ENCODE data around the gene LARP4B. TPM values are rescaled to one million over a fixed set of nuclear protein-coding genes. Genes with fewer than 3 reads are reported as not detected.

Gene LARP4B
- total and polyA plus RNA-seq, 2 donors (not counting 1 experiment from before 2014, with no cell fraction given) = 35.6 to 129 TPM

DNA sequence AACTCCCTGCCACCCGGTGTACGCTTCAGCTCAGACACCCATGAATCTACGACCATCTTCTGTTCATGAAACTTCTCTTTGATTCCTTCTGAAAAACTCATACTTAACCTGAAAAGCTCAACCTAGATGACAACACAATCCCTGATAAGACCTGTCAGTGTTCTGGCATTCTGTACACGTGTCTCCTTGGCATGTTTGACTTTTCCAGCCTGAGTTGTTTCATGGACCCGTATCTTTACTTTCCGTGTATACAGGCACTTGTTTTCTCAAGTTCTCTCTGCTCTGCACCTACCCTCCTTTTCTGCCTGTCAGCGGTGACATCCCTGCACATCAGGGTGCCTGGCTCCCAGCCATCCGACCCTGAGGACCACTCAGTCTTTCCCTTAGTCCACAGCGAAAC, 103.3 kb downstream of the LARP4B start:
- Histone ChIP-seq H3K9ac (ENCODE audit: low read length) (no peak overlapping the region), H3K79me2 (ENCODE audit: control insufficient read depth, insufficient read depth, low read length) (peaks cover 5% of the 10 kb centered on the region)
- POLR2A ChIA-PET = no interaction called here

GRCh38 chr10:824946-825345, 106.6 kb downstream of the LARP4B start:
- Histone ChIP-seq H3K9ac (ENCODE audit: low read length) (no peak overlapping the region), H3K4me2 (replicated peaks; ENCODE audit: low read depth, low read length, poor library complexity, severe bottlenecking) (no peak overlapping the region), H4K20me1 (ENCODE audit: control insufficient read depth, insufficient read depth, low read length, poor library complexity, severe bottlenecking) (peaks cover 16% of the 10 kb centered on the region), H3K27ac (ENCODE audit: low read length in 2 of 2) (no peak overlapping the region), H3K79me2 (ENCODE audit: control insufficient read depth, insufficient read depth, low read length) (peaks cover 9% of the 10 kb centered on the region), H2AFZ (ENCODE audit: insufficient read depth, low read depth, low read length, poor library complexity, severe bottlenecking) (no peak overlapping the region), H3K4me3 (ENCODE audit: control extremely low read depth in 1 of 5, extremely low read depth in 1 of 5, insufficient read depth in 1 of 5, low read depth in 2 of 5, low read length in 4 of 5) (no peak overlapping the region), H3K36me3 (replicated peaks in 1 of 2; ENCODE audit: control extremely low read depth in 1 of 2, control insufficient read depth in 1 of 2, extremely low read depth in 1 of 2, insufficient read depth in 2 of 2, low read length in 1 of 2) (peaks cover 17 to 82% of the 10 kb centered on the region in 2 experiments), H3K9me3 (ENCODE audit: control extremely low read depth in 1 of 3, control insufficient read depth in 2 of 3, insufficient read depth in 1 of 3, low read length in 2 of 3) (no peaks in the 10 kb centered on the region), H3K27me3 (replicated peaks in 1 of 4; ENCODE audit: control extremely low read depth in 1 of 4, control insufficient read depth in 3 of 4, insufficient read depth in 4 of 4, low read length in 3 of 4) (no peaks in the 10 kb centered on the region), H3K4me1 (ENCODE audit: control insufficient read depth in 2 of 2, insufficient read depth in 2 of 2, low read length in 2 of 2) (peaks cover 24 to 30% of the 10 kb centered on the region in 2 donors)
- intact Hi-C loops (cut with micrococcal nuclease) = no loop called here
- H3K27me3 Mint-ChIP-seq = no peaks in the 10 kb centered on the region
- no peak for ATAC-seq (ENCODE audit: low read depth)
- CTCF ChIA-PET = no interaction called here
- no CpG with 5 or more reads among the region's 7 CpGs for WGBS (ENCODE audit: insufficient coverage)
- no peaks in the 10 kb centered on the region for H3K9me3 Mint-ChIP-seq (ENCODE audit: insufficient read depth)
- H3K4me1 Mint-ChIP-seq = peaks cover 42% of the 10 kb centered on the region
- no peak for DNase-seq
- no peak overlapping the region for H3K4me3 Mint-ChIP-seq
- peak overlapping the region; percentile 2 for H3K27ac Mint-ChIP-seq
- POLR2A ChIA-PET = interaction anchor here (0.6 kb wide), 1 partner anchor 11 kb away, joined by 5 read pairs; no protein-coding TSS in a partner anchor
- TF ChIP-seq, protein P1, sequence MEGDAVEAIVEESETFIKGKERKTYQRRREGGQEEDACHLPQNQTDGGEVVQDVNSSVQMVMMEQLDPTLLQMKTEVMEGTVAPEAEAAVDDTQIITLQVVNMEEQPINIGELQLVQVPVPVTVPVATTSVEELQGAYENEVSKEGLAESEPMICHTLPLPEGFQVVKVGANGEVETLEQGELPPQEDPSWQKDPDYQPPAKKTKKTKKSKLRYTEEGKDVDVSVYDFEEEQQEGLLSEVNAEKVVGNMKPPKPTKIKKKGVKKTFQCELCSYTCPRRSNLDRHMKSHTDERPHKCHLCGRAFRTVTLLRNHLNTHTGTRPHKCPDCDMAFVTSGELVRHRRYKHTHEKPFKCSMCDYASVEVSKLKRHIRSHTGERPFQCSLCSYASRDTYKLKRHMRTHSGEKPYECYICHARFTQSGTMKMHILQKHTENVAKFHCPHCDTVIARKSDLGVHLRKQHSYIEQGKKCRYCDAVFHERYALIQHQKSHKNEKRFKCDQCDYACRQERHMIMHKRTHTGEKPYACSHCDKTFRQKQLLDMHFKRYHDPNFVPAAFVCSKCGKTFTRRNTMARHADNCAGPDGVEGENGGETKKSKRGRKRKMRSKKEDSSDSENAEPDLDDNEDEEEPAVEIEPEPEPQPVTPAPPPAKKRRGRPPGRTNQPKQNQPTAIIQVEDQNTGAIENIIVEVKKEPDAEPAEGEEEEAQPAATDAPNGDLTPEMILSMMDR (IDR thresholded peaks at IDR 0.05) = no peak
- TF ChIP-seq EZH2 (IDR thresholded peaks at IDR 0.05; ENCODE audit: borderline replicate concordance, insufficient read depth, low read depth, low read length, poor library complexity, severe bottlenecking) = no peak

More for the DNA sequence above, 103.3 kb downstream of the LARP4B start:
- H3K4me1 ChIP-seq (ENCODE audit: control insufficient read depth in 2 of 2, insufficient read depth in 2 of 2, low read length in 2 of 2) = peaks cover 7 to 10% of the 10 kb centered on the region in 2 donors
- DNase-seq (no peak), ATAC-seq (ENCODE audit: low read depth) (no peak)
- H3K27me3 ChIP-seq (replicated peaks in 1 of 4; ENCODE audit: control extremely low read depth in 1 of 4, control insufficient read depth in 3 of 4, insufficient read depth in 4 of 4, low read length in 3 of 4) = no peaks in the 10 kb centered on the region
- TF ChIP-seq EZH2 (IDR thresholded peaks at IDR 0.05; ENCODE audit: borderline replicate concordance, insufficient read depth, low read depth, low read length, poor library complexity, severe bottlenecking) = no peak
- TF ChIP-seq, protein P1 (IDR thresholded peaks at IDR 0.05) = no peak
- intact Hi-C loops (cut with micrococcal nuclease) = no loop called here
- H3K4me2 ChIP-seq (replicated peaks; ENCODE audit: low read depth, low read length, poor library complexity, severe bottlenecking) = no peak overlapping the region
- Mint-ChIP-seq H3K27me3 (no peaks in the 10 kb centered on the region), H3K4me3 (no peak overlapping the region), H3K9me3 (ENCODE audit: insufficient read depth) (no peaks in the 10 kb centered on the region), H3K27ac (peak overlapping the region; percentile 3), H3K4me1 (peaks cover 17% of the 10 kb centered on the region)
- 99% methylated on average over 9 of the region's 9 CpGs for WGBS (ENCODE audit: insufficient coverage)
- H3K9me3 ChIP-seq (ENCODE audit: control extremely low read depth in 1 of 3, control insufficient read depth in 2 of 3, insufficient read depth in 1 of 3, low read length in 2 of 3) = peaks cover 0 to 1% (median 0%) of the 10 kb centered on the region in 3 donors
- H3K36me3 ChIP-seq (replicated peaks in 1 of 2; ENCODE audit: control extremely low read depth in 1 of 2, control insufficient read depth in 1 of 2, extremely low read depth in 1 of 2, insufficient read depth in 2 of 2, low read length in 1 of 2) = peaks cover 26 to 79% of the 10 kb centered on the region in 2 experiments
- no peak overlapping the region for H2AFZ ChIP-seq (ENCODE audit: insufficient read depth, low read depth, low read length, poor library complexity, severe bottlenecking)
- CTCF ChIA-PET = no interaction called here
- H3K4me3 ChIP-seq (ENCODE audit: control extremely low read depth in 1 of 5, extremely low read depth in 1 of 5, insufficient read depth in 1 of 5, low read depth in 2 of 5, low read length in 4 of 5) = no peak overlapping the region
- peaks cover 10% of the 10 kb centered on the region for H4K20me1 ChIP-seq (ENCODE audit: control insufficient read depth, insufficient read depth, low read length, poor library complexity, severe bottlenecking)
- H3K27ac ChIP-seq (ENCODE audit: low read length in 2 of 2) = no peak overlapping the region

All from B cell (primary cell).